ENCODE measurements around the gene ELF2.

DNA sequence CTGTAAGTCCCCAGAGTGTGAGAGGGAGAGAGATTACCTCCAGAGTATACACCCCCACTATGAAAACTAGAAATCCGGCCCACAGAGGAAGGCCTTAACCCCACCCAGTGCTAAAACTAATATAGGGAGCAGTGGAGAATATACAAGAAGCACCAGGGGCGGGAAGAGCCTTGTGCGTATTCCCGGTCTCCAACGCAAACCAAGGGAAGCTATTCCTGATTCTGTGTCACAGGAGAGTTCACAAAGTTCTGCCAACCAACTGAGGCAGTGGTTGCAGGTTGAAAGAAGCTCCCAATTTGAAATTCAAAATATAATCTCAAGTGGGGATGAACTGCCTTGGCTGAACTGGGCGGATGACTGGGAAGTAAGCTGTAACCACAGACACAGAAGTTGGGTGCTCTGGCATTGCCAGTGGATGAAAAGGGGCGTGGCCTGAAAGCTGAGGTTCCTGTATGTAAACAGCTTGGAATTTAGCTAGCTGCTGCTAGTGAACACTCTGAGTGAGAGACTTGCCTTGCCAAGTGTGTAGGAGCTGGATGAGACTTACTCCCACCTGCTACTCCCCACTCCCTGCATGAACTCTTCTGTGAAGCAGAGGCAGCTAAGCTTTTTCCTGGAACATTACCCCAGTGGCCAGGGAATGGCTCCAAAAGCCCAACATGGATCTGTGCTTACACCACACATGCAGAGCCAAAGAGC is 32.7 kb downstream of the ELF2 start:
- TF ChIP-seq, protein P1, sequence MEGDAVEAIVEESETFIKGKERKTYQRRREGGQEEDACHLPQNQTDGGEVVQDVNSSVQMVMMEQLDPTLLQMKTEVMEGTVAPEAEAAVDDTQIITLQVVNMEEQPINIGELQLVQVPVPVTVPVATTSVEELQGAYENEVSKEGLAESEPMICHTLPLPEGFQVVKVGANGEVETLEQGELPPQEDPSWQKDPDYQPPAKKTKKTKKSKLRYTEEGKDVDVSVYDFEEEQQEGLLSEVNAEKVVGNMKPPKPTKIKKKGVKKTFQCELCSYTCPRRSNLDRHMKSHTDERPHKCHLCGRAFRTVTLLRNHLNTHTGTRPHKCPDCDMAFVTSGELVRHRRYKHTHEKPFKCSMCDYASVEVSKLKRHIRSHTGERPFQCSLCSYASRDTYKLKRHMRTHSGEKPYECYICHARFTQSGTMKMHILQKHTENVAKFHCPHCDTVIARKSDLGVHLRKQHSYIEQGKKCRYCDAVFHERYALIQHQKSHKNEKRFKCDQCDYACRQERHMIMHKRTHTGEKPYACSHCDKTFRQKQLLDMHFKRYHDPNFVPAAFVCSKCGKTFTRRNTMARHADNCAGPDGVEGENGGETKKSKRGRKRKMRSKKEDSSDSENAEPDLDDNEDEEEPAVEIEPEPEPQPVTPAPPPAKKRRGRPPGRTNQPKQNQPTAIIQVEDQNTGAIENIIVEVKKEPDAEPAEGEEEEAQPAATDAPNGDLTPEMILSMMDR (IDR thresholded peaks at IDR 0.05): no peak
- no peak for TF ChIP-seq POLR2A (IDR thresholded peaks at IDR 0.05)
- TF ChIP-seq EP300 (IDR thresholded peaks at IDR 0.05): no peak
